Ramos (cell line): ENCODE results near the gene RYR3.

Experiments
- in situ Hi-C: fragments of 300-500 bp; cut with MboI; formaldehyde crosslinking; loops from one replicate; pipeline ENCODE4 v1.14.3; 2022; ENCODE audit warnings: low sequenced_read_pairs; ENCODE audit not compliant: unreplicated experiment

RYR3 gene

DNA sequence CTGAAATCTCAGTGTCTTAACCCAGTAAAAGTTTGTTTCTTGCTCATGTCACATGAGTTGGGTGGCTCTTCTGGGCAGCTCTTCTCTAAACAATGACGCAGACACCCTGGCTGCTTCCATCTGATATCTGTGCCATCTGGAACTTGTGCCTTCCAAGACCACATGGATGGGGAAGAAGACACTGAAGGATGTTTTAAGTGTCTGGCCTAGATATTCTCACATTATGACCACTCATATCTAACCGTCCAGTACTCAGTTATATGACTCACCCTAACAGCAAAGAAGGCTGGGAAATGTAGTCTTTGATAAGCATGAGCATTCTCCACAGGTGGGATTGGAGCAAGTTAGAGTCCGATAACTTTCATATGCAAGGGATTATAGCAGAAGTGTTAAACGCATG lies 66.4 kb downstream of the RYR3 start:
- in situ Hi-C loops = no loop called here

- in situ Hi-C loops = no loop called here
Measured at GRCh38 chr15:33378866-33379480, 68.2 kb downstream of the RYR3 start.

GRCh38 chr15:33380406-33380805 lies 69.6 kb downstream of the RYR3 start:
- in situ Hi-C loops = no loop called here

- in situ Hi-C loops = no loop called here
Measured at GRCh38 chr15:33382491-33382890, 71.7 kb downstream of the RYR3 start.

DNA sequence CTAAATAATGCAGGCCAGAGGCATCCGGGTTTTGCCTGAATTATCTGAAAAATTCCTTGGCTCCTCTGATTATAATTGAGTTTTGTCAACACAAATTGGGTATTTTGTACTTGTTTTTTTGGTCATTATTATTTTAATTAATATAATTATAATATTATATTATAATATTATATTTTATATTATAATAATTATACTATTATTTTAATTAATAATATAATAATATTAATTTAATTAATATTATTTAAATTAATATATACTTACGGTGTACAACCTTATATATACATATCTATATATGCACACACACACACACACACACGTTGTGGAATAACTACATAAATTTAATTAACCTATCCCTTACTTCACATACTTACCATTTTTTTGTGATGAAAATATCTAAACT lies 73.5 kb downstream of the RYR3 start:
- in situ Hi-C loops = no loop called here

DNA sequence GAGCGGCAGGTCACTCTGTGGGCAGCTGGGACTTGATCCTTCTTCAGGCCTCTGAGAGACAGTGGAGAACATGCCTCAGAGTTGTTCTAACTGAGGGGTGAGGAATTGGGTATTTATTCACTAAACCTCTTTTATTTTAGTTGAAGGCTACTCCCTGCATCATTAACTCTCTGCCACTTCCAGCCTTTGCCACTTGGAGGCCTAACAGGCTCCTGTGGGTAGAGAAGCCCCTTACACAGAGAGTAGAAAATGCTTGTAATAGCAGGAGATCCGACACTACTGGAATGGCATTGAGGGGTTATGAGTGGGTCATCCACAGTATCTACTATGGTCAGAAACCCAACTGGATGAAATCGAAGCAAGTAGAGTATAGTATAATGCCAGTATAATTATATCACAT lies 81.7 kb downstream of the RYR3 start:
- in situ Hi-C loops = no loop called here

GRCh38 chr15:33393546-33393945 lies 82.8 kb downstream of the RYR3 start:
- in situ Hi-C loops = no loop called here

DNA sequence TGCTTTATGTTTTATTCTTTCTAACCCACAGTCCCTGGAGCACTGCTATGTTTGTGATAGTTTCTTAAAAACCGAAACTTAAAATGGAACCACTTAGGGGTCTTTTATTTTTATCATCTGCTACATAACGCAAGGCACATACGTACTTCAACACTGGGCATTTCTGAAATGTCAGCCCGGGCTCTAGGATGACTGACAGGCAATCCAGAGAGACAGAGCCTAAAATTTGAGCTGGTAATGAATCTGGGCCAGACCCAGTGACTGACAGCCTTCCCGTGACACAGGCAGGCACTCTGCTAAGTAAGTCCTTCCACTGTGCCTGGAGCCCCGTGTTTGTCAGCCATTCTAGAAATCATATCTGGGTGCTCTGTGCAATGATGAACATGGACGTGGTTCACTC lies 84.6 kb downstream of the RYR3 start:
- in situ Hi-C loops = no loop called here

DNA sequence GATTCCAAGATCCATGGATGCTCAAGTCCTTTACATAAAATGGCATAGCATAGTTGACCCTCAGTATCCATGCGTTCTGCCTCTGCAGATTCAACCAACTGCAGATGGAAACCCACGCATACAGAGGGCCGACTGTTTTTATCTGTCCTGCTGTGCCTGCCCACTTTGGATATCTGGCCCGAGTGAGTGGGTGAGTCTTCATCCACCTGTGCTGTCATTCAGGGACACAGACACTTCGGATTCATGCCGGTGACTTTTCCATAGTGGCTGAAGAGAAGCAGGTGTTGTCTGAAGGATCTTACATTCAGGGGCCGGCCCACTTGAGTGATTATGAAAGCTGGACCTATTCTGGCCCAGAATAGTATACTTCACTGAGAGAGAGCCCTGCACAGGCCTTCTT lies 85.1 kb downstream of the RYR3 start:
- in situ Hi-C loops = no loop called here

DNA sequence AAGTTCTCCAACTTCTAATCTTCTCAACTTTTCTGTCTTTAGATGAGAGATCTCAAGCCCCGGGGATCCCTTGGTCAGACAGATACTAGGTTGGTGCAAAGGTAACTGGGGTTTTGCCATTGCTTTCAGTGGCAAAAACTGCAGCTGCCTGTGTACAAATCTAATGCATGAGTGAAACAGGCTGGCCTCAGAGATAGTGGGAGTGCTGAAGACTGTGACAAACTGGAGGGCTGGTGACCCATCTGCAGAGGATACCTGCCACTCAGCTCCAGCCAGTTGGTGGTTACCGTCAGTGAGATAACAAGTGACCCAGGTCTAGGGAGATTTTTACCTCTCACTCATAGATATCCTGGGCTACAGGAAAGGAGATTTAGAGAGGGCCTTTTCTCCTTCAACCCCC lies 85.7 kb downstream of the RYR3 start:
- in situ Hi-C loops = no loop called here

- in situ Hi-C loops = no loop called here
Measured at GRCh38 chr15:33398555-33398954, 87.8 kb downstream of the RYR3 start.

DNA sequence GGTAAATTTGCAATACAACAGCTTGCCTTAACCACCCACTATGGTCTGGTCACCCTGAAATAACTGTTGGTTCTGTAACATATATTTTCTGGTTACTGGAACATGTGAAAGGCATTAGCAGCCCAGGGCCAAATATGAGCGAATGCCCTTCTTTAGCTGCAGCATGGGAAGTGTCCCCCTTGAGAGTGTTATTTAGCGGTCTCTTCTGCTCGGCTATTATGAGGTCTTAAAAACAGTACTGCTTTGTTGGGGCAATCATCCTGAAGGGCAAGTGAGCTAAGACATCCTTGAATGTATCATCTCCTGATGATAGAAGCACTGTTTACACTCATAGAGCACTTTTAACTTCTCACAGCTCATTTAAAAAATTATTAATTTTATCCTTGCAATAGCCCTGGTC lies 90.2 kb downstream of the RYR3 start:
- in situ Hi-C loops = no loop called here

DNA sequence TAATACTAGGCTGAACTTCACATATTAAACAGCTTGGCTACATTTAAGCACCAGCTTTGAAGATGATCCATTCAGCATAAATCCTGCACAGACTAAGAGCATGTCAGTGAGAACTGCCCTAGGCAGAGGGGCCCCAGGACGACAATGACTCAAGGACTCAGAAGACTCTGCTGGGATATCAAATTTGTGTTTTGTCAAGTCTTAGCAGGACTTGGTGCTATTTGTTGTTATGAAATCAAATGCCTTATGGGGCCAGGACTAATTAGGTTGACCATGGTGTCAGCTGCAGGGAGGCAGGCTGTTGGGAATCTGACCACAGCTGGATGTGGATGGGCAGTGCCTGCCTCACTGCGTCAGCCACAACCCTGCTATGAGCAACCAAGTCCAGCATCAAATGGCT lies 91.8 kb downstream of the RYR3 start:
- in situ Hi-C loops = no loop called here

DNA sequence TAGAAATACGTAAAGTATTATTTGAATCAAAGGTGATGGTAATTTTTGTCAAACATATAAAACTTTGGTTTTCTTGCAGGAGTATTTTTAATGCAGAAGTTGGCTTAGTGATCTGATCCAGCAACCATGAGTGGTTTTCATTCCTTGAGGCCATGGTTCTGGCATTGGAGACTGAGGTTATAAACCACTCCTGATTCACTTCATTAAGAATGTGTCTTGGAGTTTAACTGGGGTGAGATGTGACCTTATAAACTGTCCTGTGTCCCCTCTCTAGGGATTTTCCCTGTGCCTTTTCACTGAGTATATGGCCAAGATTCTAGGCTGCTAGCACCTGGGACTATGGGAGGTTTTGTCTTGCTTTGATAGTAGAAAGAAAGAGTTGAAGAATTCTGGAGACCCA lies 94.3 kb downstream of the RYR3 start:
- in situ Hi-C loops = no loop called here

GRCh38 chr15:33411596-33412540 lies 101.1 kb downstream of the RYR3 start:
- in situ Hi-C loops = no loop called here

- in situ Hi-C loops = no loop called here
Measured at GRCh38 chr15:33419701-33420100, 108.9 kb downstream of the RYR3 start.

DNA sequence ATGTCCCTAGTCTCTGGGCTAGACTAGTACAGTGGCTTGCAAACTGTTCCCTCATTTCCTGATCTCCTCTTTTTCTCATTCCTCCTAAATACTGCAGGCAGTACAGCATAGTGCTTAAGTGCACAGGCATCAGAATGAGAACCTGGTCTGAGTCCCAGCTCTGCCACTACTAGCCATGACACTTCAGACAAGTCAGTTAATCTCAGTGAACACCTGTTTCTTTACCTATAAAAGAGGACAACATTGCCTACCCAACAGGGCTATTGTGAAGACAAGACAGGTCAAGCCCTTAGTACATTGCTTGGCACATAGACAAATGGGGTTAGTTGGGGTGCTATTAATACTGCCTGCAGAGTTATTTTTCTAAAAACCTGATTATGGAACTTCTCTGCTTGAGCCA lies 113.3 kb downstream of the RYR3 start:
- in situ Hi-C loops = no loop called here

- in situ Hi-C loops = no loop called here
Measured at GRCh38 chr15:33425142-33425541, 114.4 kb downstream of the RYR3 start.

- in situ Hi-C loops = no loop called here
Measured at GRCh38 chr15:33430577-33430976, 119.8 kb downstream of the RYR3 start.

GRCh38 chr15:33433821-33434220 lies 123.1 kb downstream of the RYR3 start:
- in situ Hi-C loops = no loop called here

GRCh38 chr15:33438396-33438795 lies 127.6 kb downstream of the RYR3 start:
- in situ Hi-C loops = no loop called here

DNA sequence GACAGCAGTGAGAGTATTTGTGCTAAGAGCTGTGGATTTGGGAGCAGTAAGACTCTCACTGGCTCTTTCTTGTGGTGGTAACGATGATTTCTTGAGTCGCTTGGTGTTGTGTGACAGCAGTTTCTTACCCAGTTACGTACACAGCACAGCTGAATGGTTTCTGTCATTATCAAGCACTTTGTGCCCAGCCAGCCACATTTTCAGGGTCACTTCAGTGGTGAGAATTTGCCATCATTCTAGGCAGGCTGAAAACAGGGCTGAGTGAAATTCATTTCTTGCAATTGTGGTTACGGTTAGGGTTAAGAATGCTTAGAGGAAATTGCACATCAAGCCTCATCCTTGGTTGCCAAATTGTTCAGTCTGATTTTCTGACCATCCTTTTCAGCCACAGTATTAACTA lies 130.1 kb downstream of the RYR3 start:
- in situ Hi-C loops = no loop called here
